Ovary (tissue), 9 donors: Measurements from ENCODE around the gene S100A5. TPM values are rescaled to one million over a fixed set of nuclear protein-coding genes. Genes with fewer than 3 reads are reported as not detected.

Source experiments
- DNase-seq, 5 donors: peaks; one replicate each; pipeline ENCODE4 v3.0.0-alpha.2; 2019 to 2020
- H3K27ac ChIP-seq, 2 donors: fragments of 200-600 bp; one replicate each; pipeline versions ENCODE4 v1.5.1 to v1.8.0; 2019 to 2022
- H3K27me3 ChIP-seq: fragments of 200-600 bp; one replicate; pipeline ENCODE4 v1.8.0; 2022
- H3K36me3 ChIP-seq: fragments of 200-600 bp; sonication (generic); one replicate; pipeline ENCODE4 v1.5.1; 2019
- H3K4me1 ChIP-seq: one replicate; pipeline ENCODE4 v1.8.1; 2013; ENCODE audit warnings: mild to moderate bottlenecking, moderate library complexity; ENCODE audit not compliant: insufficient read depth
- H3K4me3 ChIP-seq: fragments of 200-600 bp; sonication (generic); one replicate; pipeline ENCODE4 v1.5.1; 2017
- H3K9me3 ChIP-seq, 2 donors: fragments of 200-600 bp in 1 of 2; sonication (generic) in 1 of 2; one replicate each; pipeline versions ENCODE4 v1.5.1 to v1.8.1; 2013 to 2019; ENCODE audit warnings: mild to moderate bottlenecking in 1 of 2, moderate library complexity in 1 of 2
- CTCF ChIP-seq, 3 donors: fragments of 450-650 bp in 2 of 3; fragments of 200-600 bp in 1 of 3; IDR thresholded peaks; one replicate each; pipeline versions ENCODE4 v1.5.1 to v1.8.0; 2016 to 2022; ENCODE audit warnings: antibody characterized with exemption in 3 of 3, mild to moderate bottlenecking in 1 of 3
- EP300 ChIP-seq: sonication (generic); formaldehyde crosslinking; IDR thresholded peaks from one replicate; pipeline ENCODE4 v1.6.1; 2017; ENCODE audit warnings: antibody characterized with exemption
- POLR2A ChIP-seq: fragments of 450-650 bp; IDR thresholded peaks from one replicate; pipeline ENCODE4 v1.6.1; 2017; ENCODE audit warnings: antibody characterized with exemption, mild to moderate bottlenecking, moderate library complexity
- whole genome bisulfite sequencing, 3 donors: extraction: QIAGEN DNeasy Blood & Tissue Kit in 1 of 3; methylation state at CpG; one replicate each; pipeline versions ENCODE4 v1.1.5 to v1.1.7; 2013 to 2017; 5-methylcytosine and 5-hydroxymethylcytosine counted together
- intact Hi-C, 4 donors: fragments of 100-400 bp; cut with DNase I; formaldehyde crosslinking; loops; one replicate each; pipeline versions ENCODE4 v1.11.0 to v1.15.1; 2022 to 2023
- polyA plus RNA-seq, 2 donors: library from polyadenylated mRNA; stranded (reverse); fragments of 200-250 nt in 1 of 2; fragments of 350-450 nt in 1 of 2; fragmentation: Illumina TruSeq in 1 of 2; extraction: RNeasy Lipid Tissue Mini Kit (QIAGEN cat#74804) in 1 of 2; gene quantifications; one replicate each; pipeline ENCODE4 v1.2.3, GENCODE V29; 2013 to 2014
- total RNA-seq, 7 donors: library from RNA; depleted of rRNA in 2 of 7; stranded (reverse); fragments of >200 nt in 2 of 7; fragmentation: NEBNext Ultra II Directional in 3 of 7; extraction: Animal tissue kit (Norgen Biotek cat#: 25700) in 3 of 7; gene quantifications; one replicate each; pipeline versions ENCODE4 v1.1.0 to v1.2.4, GENCODE V29; 2016 to 2023
- donor health status: DM: no; HTN: no; CAD: no; lungs with moderate emphysema.
- donor health status: DM: no; HTN: no; CAD: no.
- donor health status: Bipolar disorder and iron deficiency.
- donor health status: DM: yes; HTN: yes; CAD: no.
- donor health status: DM: no; HTN: no; CAD: no.
- donor health status: DM: yes; HTN: yes; CAD: no.

Gene S100A5
- total and polyA plus RNA-seq, 9 donors = not detected

GRCh38 chr1:153550827-153551500 lies 10.2 kb upstream of the S100A5 start:
- 87 to 92% (median 92%) methylated on average over 10 of the region's 10 CpGs for WGBS, 3 donors
- Histone ChIP-seq H3K4me3 (no peak overlapping the region), H3K4me1 (peaks cover 23% of the 10 kb centered on the region), H3K9me3 (no peaks in the 10 kb centered on the region), H3K36me3 (no peaks in the 10 kb centered on the region), H3K27ac (no peak overlapping the region), H3K27me3 (no peaks in the 10 kb centered on the region)
- peak in 2 of 5 donors; percentile 7 to 10 for DNase-seq
- intact Hi-C loops = loop anchor here in 1 of 4 donors (10.0 kb wide), 1 partner anchor 414 kb away; the partner anchor contains the start of genes CREB3L4 and SLC39A1
- TF ChIP-seq CTCF (IDR thresholded peaks at IDR 0.05) (no peak), POLR2A (no peak), EP300 (no peak)

GRCh38 chr1:153550398-153550758 lies 9.6 kb upstream of the S100A5 start:
- H3K36me3 ChIP-seq = no peaks in the 10 kb centered on the region
- H3K27me3 ChIP-seq = no peaks in the 10 kb centered on the region
- WGBS, 3 donors = 88 to 95% (median 90%) methylated on average over 3 to 4 of the region's 4 CpGs
- H3K9me3 ChIP-seq = no peaks in the 10 kb centered on the region
- intact Hi-C loops = loop anchor here in 1 of 4 donors (10.0 kb wide), 1 partner anchor 414 kb away; the partner anchor contains the start of genes CREB3L4 and SLC39A1
- H3K4me1 ChIP-seq = peaks cover 28% of the 10 kb centered on the region
- TF ChIP-seq POLR2A = no peak
- no peak for TF ChIP-seq CTCF (IDR thresholded peaks at IDR 0.05)
- TF ChIP-seq EP300 = no peak
- H3K27ac ChIP-seq = no peak overlapping the region
- no peak overlapping the region for H3K4me3 ChIP-seq
- DNase-seq = no peak

- DNase-seq = peak in 2 of 5 donors; percentile 16 to 25
- Histone ChIP-seq H3K9me3 (no peaks in the 10 kb centered on the region), H3K4me1 (peaks cover 33% of the 10 kb centered on the region), H3K4me3 (no peak overlapping the region), H3K27ac (no peak overlapping the region), H3K27me3 (no peaks in the 10 kb centered on the region), H3K36me3 (no peaks in the 10 kb centered on the region)
- intact Hi-C loops = loop anchor here in 1 of 4 donors (10.0 kb wide), 1 partner anchor 415 kb away; the partner anchor contains the start of genes CREB3L4 and SLC39A1
- TF ChIP-seq POLR2A (no peak), EP300 (no peak), CTCF (IDR thresholded peaks at IDR 0.05) (no peak)
- 84 to 92% (median 92%) methylated on average over 5 to 6 of the region's 6 CpGs for WGBS, 3 donors
These were observed 9.1 kb upstream of the S100A5 start for GRCh38 chr1:153549741-153550397.

GRCh38 chr1:153548722-153549688 lies 8.3 kb upstream of the S100A5 start, which contains the start of gene S100A3:
Gene S100A3, minus strand, starts transcription at chr1:153549258. Its CDS starts 773 bp downstream, at chr1:153548485.
- intact Hi-C loops = no loop called here
- no peaks in the 10 kb centered on the region for H3K27me3 ChIP-seq
- no peaks in the 10 kb centered on the region for H3K9me3 ChIP-seq
- no peaks in the 10 kb centered on the region for H3K36me3 ChIP-seq
- H3K4me3 ChIP-seq = no peak within 1 kb of the TSS
- no peak within 1 kb of the TSS for H3K27ac ChIP-seq
- TF ChIP-seq CTCF (IDR thresholded peaks at IDR 0.05) = no peak
- TF ChIP-seq EP300 = no peak
- no peak for TF ChIP-seq POLR2A
- DNase-seq = peak in 2 of 5 donors; percentile 67 to 77
- 56 to 63% (median 61%) methylated on average over 14 of the region's 14 CpGs for WGBS, 3 donors
- peaks cover 36% of the 10 kb centered on the region for H3K4me1 ChIP-seq
